DND-41 (cell line): ENCODE measurements around the gene SALL1.

Experiments
- EZH2 ChIP-seq: IDR thresholded peaks from 3 replicates; pipeline ENCODE4 v1.6.1; 2012; ENCODE audit warnings: borderline replicate concordance, low read depth, mild to moderate bottlenecking, moderate library complexity, low read length, inconsistent platforms; ENCODE audit not compliant: severe bottlenecking
- TF ChIP-seq, protein P1 (sequence below): IDR thresholded peaks from 2 replicates; pipeline ENCODE4 v1.5.1; 2012; ENCODE audit warnings: borderline replicate concordance, low read length, moderate library complexity, mild to moderate bottlenecking; ENCODE audit not compliant: poor library complexity, severe bottlenecking; ENCODE audit errors: extremely low read depth

DNA sequence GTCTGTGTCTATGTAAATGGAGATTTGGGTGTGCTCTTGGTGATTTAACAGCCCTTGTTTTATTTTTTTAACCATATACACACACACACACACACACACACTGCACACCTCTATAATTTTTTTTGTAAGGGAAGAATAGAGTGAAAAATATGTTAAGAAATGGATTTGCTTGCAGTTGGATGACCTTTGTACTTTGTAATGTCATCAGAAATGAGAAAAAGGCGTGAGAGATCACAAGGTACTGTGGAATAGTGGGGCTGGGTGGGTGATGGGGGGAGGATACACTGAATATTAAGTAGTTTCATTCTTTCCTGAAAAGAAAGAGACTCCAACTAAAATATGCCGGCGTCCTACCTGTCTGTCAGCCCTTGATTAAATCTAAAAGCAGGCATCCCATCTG is 38.7 kb downstream of the SALL1 start:
- TF ChIP-seq, protein P1, sequence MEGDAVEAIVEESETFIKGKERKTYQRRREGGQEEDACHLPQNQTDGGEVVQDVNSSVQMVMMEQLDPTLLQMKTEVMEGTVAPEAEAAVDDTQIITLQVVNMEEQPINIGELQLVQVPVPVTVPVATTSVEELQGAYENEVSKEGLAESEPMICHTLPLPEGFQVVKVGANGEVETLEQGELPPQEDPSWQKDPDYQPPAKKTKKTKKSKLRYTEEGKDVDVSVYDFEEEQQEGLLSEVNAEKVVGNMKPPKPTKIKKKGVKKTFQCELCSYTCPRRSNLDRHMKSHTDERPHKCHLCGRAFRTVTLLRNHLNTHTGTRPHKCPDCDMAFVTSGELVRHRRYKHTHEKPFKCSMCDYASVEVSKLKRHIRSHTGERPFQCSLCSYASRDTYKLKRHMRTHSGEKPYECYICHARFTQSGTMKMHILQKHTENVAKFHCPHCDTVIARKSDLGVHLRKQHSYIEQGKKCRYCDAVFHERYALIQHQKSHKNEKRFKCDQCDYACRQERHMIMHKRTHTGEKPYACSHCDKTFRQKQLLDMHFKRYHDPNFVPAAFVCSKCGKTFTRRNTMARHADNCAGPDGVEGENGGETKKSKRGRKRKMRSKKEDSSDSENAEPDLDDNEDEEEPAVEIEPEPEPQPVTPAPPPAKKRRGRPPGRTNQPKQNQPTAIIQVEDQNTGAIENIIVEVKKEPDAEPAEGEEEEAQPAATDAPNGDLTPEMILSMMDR, result no peak
- TF ChIP-seq EZH2, result no peak
